ENCODE data around the gene CDK5RAP3.
A peak's percentile ranks its signal among the peaks of the same experiment; 100 is the strongest.
"Not testable (repeated sequence)": the region's sequence is repeated elsewhere in the genome, so short reads cannot be mapped to it uniquely, and the experiment has no call there.

Gene CDK5RAP3

DNA sequence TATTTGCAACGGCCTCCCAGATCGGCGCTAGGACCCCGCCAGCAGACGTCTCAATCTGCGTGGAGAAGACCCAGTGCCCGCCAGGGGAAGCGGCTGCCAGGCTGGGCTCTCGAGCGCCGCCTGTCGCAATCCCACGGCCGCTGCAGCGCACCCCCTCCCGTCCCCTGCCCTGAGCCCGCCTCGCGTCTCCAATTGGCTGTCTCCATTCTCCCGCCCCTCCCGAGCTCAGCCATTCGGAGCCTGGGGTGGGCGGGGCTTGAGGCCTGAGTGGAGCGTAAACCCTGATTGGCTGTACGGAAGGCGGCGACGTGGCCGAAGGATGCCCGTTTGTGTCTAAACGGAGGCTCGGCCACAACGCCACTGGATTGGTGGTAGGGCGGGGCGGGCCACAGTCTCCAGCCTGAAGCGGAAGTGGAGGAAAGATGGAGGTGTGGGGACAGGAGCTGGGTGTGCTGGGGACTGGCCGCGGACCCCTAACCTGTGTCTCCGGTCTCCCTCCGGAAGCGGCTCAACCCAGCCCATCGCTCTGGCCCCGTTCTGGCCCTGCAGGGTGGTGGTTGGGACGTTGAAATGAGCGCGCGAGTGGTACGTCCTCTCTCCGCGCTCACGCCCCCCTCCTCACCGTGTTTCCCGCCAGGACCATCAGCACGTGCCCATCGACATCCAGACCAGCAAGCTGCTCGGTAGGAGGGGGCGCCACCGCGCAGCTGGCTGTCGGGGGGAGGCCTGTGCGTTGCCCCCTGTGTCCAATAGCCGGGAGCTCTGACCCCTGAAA is at the start of gene CDK5RAP3:
TSS of gene CDK5RAP3 (plus strand) at position 389 of the 775 bp plus-strand sequence. CDS start at position 423, 34 bp downstream.
- DNase-seq: peak; percentile 100

DNA sequence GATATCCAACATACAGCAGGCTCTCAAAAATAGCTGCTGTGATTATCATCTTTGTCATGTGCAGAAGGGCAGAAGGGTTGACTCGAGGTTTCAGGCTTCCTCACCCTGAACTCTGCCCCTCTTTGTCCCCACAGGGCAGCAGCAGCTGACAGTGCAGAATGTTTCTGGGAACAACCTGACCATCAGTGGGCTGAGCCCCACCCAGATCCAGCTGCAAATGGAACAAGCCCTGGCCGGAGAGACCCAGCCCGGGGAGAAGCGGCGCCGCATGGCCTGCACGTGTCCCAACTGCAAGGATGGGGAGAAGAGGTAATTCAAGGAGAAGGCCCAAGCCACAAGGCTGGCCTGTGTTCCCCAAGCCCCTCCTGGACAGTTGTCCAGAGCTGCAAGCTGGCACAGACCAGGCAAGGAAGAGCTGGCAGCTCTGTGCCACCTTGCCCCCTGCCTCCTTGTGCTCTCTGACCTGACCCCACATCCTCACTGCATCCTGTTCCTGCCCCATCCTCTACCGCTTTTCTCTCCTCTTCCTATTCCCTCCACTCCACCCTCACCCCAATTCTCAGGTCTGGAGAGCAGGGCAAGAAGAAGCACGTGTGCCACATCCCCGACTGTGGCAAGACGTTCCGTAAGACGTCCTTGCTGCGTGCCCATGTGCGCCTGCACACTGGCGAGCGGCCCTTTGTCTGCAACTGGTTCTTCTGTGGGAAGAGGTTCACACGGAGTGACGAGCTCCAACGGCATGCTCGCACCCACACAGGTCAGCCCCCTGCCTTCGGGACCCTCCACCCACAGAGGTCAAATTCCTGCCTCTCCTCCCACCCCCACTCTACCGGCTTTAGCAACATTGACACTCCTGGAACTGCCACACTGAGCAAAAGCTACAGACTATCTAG is 45.9 kb upstream of the CDK5RAP3 start:
- no peak for DNase-seq

DNA sequence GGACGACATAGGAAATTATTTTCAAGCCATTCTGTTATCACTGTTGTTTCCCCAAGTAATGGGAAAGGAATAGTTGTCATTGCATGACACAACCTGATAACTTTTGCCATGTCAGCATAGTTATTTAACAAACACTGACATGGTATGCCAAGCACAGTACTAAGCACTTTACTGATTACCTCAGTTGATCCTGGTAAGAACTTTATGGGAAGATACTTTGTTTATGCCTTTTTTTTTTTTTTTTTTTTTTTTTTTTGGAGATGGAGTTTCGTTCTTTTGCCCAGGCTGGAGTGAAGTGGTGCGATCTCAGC is 45.3 kb upstream of the CDK5RAP3 start:
- no peak for DNase-seq

DNA sequence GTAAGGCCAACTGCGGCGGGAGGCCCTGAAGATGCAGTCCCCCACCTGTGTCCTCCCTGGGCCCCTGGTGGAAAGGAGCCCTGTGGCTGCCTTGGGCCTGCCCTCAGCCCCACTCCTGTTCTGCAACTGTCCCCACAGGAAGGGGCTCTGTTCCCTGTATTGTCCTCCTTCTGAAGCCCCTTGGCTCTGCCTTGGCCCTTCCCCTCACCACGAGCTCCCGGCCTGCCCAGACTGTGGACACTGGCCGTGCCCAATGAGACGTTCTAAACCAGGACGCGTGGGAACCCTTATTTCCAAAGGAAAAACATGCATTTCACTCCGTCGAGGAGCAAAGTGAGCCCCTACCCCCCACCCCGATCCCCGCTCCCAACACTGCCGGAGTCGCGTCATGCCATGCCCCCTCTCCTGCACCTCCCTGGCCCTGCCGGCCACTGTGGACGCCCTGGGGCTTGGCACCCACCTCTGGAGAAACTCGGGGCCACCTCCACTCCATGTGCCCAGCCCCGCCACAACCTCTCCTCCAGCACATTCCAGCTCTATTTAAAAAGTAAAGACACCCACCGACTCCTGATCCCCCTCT is 43.0 kb upstream of the CDK5RAP3 start:
- no peak for DNase-seq

- DNase-seq: no peak
Measured at GRCh38 chr17:47928415-47928814, 42.5 kb upstream of the CDK5RAP3 start.

GRCh38 chr17:47929218-47930000 is 41.5 kb upstream of the CDK5RAP3 start:
- DNase-seq: no peak

- DNase-seq: no peak
Measured at GRCh38 chr17:47931848-47932247, 39.1 kb upstream of the CDK5RAP3 start.

- DNase-seq: no peak
Measured at GRCh38 chr17:47934856-47935255, 36.1 kb upstream of the CDK5RAP3 start.

GRCh38 chr17:47935468-47935867 is 35.4 kb upstream of the CDK5RAP3 start:
- DNase-seq: not testable (repeated sequence)

GRCh38 chr17:47935961-47936360 is 35.0 kb upstream of the CDK5RAP3 start:
- no peak for DNase-seq

DNA sequence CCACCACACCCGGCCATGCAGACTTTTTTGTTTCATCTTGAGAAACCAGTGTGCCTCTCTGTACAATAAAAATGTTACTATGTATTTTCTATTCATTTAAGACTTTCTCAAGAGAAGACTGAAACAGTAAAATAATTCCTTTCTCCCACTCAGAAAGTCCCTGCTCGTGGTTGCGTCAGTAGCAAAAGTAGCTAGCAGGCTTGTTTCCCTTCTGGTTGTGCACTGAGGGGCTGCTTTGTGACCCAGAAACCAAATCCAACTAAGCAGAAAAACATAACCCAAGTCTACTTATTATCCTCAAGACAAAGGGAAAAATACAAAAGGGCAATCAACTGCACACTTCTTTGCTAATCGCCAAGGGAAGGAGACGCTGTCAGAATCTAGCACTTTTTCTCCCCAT is 33.0 kb upstream of the CDK5RAP3 start:
- DNase-seq: peak; percentile 67 to 75 (median 71)

DNA sequence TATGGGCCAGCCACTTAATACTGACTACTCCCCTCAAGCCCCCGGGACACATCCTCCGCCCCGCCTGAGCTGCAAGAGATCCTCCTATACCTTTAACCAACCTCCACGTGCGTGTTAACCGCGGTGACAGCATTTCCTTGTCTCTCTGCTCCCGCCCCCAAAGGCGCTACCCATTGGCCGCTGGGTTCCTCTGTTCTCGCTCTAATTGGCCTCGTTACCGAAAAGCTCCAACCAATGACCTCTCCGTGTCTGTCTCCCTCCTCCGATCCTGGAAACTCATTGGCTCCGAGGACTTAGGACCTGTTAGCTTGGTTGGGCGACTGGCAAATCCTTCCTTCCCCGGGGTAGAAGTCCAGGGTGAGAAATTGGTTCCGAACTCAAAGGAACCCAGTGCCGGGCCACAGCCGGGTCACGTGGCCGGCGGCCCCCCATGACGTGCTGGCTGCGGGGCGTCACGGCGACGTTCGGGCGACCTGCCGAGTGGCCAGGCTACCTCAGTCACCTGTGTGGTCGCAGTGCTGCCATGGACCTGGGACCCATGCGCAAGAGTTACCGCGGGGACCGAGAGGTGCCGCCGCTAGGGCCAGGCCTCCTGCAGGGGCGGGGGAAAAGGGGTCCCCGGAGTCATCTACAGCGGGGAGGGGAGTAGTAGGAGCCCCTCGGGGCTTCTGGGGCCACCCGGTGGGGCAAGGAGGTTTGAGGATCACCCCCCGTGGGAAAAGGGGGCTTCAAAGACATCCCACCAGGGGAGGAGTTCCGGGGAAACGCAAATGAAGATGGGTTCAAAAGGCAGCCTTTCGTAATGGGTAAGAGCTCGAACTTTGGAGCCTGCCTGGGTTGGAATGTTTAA is 29.4 kb upstream of the CDK5RAP3 start, which contains the start of gene PNPO:
TSS of gene PNPO (plus strand) at position 326 of the 850 bp plus-strand sequence. CDS start at position 431, 105 bp downstream.
- DNase-seq: peak; percentile 96 to 98 (median 98)

DNA sequence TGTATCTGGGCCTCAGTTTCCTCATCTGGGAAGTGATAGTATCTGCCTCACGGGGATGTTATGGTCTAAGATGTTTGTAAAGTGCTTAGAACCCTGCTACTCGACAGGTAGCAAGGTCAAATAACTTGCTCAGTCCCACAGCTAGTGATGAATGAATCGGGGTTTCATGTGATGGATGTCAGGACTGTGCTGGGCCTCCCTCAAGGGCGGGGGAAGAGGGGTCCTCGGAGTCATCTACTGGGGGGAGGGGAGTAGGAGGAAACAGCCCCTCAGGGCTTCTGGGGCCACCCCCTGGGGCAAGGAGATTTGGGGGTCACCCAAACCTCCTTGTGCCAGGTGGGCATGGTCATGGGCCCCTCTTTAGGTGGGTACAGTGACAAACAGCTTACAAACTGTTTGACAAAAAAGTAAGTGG is 28.8 kb upstream of the CDK5RAP3 start:
- DNase-seq: no peak

DNA sequence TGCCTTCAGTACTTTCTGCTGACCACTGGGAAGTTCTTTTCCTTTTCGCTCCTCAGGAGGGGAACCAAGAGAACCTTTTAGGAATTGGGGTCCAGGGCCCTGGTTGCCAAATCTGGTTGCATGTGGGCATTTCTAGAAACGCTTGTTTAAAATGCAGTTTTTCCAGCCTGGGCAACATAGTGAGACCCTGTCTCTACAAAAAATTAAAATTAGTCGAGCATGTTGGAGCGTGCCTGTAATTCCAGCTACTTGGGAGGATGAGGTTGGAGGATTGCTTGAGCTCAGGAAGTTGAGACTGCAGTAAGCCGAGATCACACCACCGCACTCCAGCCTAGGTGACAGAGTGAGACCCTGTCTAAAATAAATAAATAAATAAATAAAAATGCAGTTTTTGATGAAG is 28.3 kb upstream of the CDK5RAP3 start:
- DNase-seq: no peak

GRCh38 chr17:47945080-47945479 is 25.8 kb upstream of the CDK5RAP3 start:
- DNase-seq: peak; percentile 64 to 77 (median 75)

DNA sequence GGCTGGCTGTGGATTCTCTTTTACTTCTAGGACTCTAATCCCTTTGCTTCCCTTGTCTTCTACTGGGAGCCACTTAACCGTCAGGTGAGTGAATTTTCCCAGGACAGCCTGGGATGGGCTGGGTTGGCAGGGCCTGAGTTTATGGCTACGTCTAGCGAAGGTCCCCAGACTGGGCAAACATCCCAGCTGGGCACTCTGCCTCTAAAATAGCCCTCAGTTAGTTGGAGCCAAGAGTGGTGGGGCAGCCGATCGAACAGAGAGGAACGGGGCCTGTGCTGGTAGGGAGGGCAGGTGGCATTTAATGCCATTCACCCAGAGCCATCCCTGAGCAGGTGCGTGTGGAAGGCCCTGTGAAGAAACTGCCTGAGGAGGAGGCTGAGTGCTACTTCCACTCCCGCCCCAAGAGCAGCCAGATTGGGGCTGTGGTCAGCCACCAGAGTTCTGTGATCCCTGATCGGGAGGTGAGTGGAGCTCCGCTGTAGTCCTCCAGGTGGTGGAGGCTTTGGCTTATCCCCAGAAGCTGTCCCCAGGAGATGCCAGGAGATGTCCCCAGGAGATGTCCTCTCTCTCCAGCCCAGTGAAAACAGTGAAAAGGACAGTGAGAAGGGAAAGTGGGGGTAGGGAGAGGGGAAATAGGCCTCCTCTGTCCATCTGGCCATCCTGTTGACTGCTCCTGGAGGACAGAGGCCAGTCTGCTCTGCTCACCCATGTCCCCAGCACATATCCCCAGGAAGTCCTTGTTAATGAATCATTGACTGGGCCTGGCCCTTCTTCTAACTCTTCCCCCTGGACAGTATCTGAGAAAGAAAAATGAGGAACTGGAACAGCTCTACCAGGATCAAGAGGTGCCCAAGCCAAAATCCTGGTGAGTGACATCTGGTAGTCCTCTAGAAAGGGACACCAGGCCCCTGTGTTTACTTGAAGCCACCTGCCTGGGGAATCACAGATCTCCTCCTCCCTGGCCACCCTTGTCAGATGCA is 25.1 kb upstream of the CDK5RAP3 start:
- peak; percentile 68 to 80 (median 75) for DNase-seq

DNA sequence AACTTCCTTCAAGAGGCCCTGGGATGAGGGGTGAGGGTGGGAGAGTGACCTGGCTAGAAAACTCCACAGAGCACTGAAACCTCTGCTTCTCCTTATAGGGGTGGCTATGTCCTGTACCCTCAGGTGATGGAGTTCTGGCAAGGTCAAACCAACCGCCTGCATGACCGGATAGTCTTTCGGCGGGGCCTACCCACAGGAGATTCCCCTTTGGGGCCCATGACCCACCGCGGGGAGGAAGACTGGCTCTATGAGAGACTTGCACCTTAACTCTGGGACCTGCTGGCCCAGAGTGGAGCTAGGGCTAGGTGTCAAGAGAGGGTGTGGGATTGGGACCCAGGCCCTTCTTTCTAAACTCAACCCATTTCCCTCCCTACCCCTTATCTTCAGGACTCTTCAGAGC is 24.4 kb upstream of the CDK5RAP3 start:
- no peak for DNase-seq

- peak; percentile 75 to 85 (median 78) for DNase-seq
Measured at GRCh38 chr17:47946929-47947397, 23.9 kb upstream of the CDK5RAP3 start.

DNA sequence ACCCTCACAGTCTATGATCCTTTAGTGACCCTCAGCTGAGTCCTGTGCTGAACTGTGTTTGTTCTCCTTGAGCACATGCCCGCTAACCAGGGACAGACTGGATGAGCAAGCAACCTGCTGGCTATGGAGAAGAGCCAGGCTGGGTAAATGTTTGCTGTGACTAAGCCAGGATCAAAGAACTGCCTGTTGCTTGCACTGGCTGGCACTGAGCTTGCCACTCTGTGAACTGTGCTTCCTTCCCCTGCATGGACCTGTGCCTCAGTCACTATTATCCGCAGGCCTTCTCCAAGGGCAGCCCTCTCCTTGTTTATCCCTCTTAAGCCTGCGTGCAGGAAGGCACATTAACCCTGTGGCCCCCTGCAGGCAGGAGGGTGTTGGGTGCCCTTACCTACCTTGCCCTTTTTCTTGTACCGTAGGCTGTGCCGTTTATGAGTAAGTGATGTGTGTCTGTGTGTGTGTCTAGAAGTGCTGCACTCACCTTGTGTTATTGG is 22.2 kb upstream of the CDK5RAP3 start:
- DNase-seq: no peak

DNA sequence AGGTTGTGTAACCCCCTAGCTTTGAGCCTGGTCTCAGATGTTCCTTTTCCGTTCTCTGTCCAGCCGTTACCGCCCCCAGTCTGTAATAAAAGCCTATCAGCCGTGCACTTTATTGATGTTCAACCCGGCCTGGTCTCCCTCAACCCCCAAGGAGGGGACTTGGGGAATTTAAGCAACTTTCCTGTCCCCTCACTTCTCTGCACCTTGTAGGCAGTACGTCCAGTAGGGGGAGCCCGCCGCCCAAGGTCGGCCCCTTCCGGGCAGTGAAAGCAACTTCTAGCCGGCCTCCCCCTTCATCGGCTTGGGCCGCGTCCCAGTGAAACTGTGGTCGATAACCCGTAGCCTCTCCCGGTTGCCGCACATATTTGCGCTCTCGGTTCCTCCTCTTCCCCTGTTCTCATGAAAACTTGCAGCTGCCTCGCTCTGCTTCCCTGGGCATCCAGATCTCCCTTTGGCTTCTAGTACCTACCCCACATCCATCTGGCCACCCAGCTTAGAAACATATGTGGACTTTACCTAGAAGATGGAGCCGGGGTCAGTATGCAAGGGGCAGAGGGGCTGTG is 21.6 kb upstream of the CDK5RAP3 start:
- DNase-seq: peak; percentile 87 to 94 (median 87)
